Mesenchymal stem cell (in vitro differentiated cells and primary cell): ENCODE results near the gene CCDC150.
A peak's percentile ranks its signal among the peaks of the same experiment; 100 is the strongest.

ENCODE experiments used
- DNase-seq: peaks from one replicate; pipeline ENCODE4 v3.0.0-alpha.2; 2013
- H2AFZ ChIP-seq: one replicate; pipeline ENCODE4 v1.6.1; 2013; ENCODE audit warnings: low read depth, mild to moderate bottlenecking, control low read depth, inconsistent platforms, low read length, moderate library complexity
- H2AK5ac ChIP-seq: 2 replicates; pipeline ENCODE4 v1.6.1; 2013; ENCODE audit warnings: low read length, moderate library complexity, mild to moderate bottlenecking, inconsistent platforms; ENCODE audit not compliant: severe bottlenecking
- H2BK120ac ChIP-seq: one replicate; pipeline ENCODE4 v1.6.1; 2013; ENCODE audit warnings: low read depth, mild to moderate bottlenecking, inconsistent platforms, low read length, moderate library complexity
- H2BK12ac ChIP-seq, 2 experiments: one replicate each; pipeline ENCODE4 v1.6.1; 2013; ENCODE audit warnings: inconsistent platforms in 2 of 2, low read length in 2 of 2, mild to moderate bottlenecking in 2 of 2, moderate library complexity in 2 of 2, control low read depth in 1 of 2
- H2BK15ac ChIP-seq: one replicate; pipeline ENCODE4 v1.6.1; 2013; ENCODE audit warnings: mild to moderate bottlenecking, low read depth, inconsistent platforms; ENCODE audit not compliant: poor library complexity, severe bottlenecking
- H2BK5ac ChIP-seq: 2 replicates; pipeline ENCODE4 v1.6.1; 2013; ENCODE audit warnings: low read depth, mild to moderate bottlenecking, low read length, control low read depth, inconsistent platforms; ENCODE audit not compliant: poor library complexity, severe bottlenecking
- H3K14ac ChIP-seq, 2 experiments: one replicate each; pipeline ENCODE4 v1.6.1; 2013; ENCODE audit warnings: inconsistent platforms in 2 of 2, low read length in 2 of 2, control low read depth in 1 of 2, mild to moderate bottlenecking in 1 of 2, moderate library complexity in 1 of 2
- H3K18ac ChIP-seq, 2 experiments: one replicate each; pipeline ENCODE4 v1.6.1; 2013; ENCODE audit warnings: inconsistent platforms in 2 of 2, low read length in 2 of 2, control low read depth in 1 of 2, low read depth in 1 of 2, mild to moderate bottlenecking in 1 of 2
- H3K23ac ChIP-seq, 2 experiments: one replicate each; pipeline ENCODE4 v1.6.1; 2013; ENCODE audit warnings: inconsistent platforms in 2 of 2, low read length in 2 of 2, mild to moderate bottlenecking in 2 of 2, moderate library complexity in 2 of 2, control low read depth in 1 of 2
- H3K27ac ChIP-seq: 2 replicates; pipeline ENCODE4 v1.5.1; 2013; ENCODE audit warnings: mild to moderate bottlenecking, moderate library complexity, low read length, control low read depth, inconsistent platforms; ENCODE audit not compliant: poor library complexity, severe bottlenecking
- H3K27me3 ChIP-seq, 2 experiments: 2 replicates each; pipeline versions ENCODE4 v1.6.1 to v1.7.0; 2013; ENCODE audit warnings: low read length in 2 of 2, mild to moderate bottlenecking in 2 of 2, moderate library complexity in 2 of 2, control low read depth in 1 of 2, inconsistent platforms in 1 of 2; ENCODE audit not compliant: control insufficient read depth in 1 of 2, insufficient read depth in 1 of 2
- H3K36me3 ChIP-seq, 2 experiments: 2 replicates each; pipeline versions ENCODE4 v1.6.1 to v1.7.0; 2013; ENCODE audit warnings: low read length in 2 of 2, control low read depth in 1 of 2, inconsistent platforms in 1 of 2, low read depth in 1 of 2, mild to moderate bottlenecking in 1 of 2; ENCODE audit not compliant: insufficient read depth in 2 of 2, control insufficient read depth in 1 of 2
- H3K4ac ChIP-seq, 2 experiments: one replicate each; pipeline ENCODE4 v1.6.1; 2013; ENCODE audit warnings: inconsistent platforms in 2 of 2, low read length in 2 of 2, mild to moderate bottlenecking in 2 of 2, moderate library complexity in 2 of 2, control low read depth in 1 of 2, low read depth in 1 of 2
- H3K4me1 ChIP-seq: 2 replicates; pipeline ENCODE4 v1.6.1; 2013; ENCODE audit warnings: low read depth, low read length, control low read depth; ENCODE audit not compliant: control insufficient read depth, insufficient read depth
- H3K4me2 ChIP-seq: 2 replicates; pipeline ENCODE4 v1.6.1; 2013; ENCODE audit warnings: low read length, mild to moderate bottlenecking, inconsistent platforms; ENCODE audit not compliant: poor library complexity, severe bottlenecking
- H3K4me3 ChIP-seq, 2 experiments: 2 replicates each; pipeline versions ENCODE4 v1.5.1 to v1.7.0; 2013; ENCODE audit warnings: low read length in 2 of 2, mild to moderate bottlenecking in 2 of 2, control low read depth in 1 of 2, low read depth in 1 of 2; ENCODE audit not compliant: insufficient read depth in 1 of 2
- H3K79me1 ChIP-seq: replicated peaks from 2 replicates; pipeline ENCODE4 v1.6.1; 2013; ENCODE audit warnings: mild to moderate bottlenecking, control low read depth, low read length, inconsistent platforms; ENCODE audit not compliant: poor library complexity, severe bottlenecking
- H3K9ac ChIP-seq: 2 replicates; pipeline ENCODE4 v1.7.0; 2013; ENCODE audit warnings: mild to moderate bottlenecking, low read length, moderate library complexity
- H3K9me3 ChIP-seq: 2 replicates; pipeline ENCODE4 v1.7.0; 2013; ENCODE audit warnings: mild to moderate bottlenecking, low read length; ENCODE audit not compliant: control insufficient read depth
- H4K8ac ChIP-seq: one replicate; pipeline ENCODE4 v1.6.1; 2013; ENCODE audit warnings: inconsistent platforms, mild to moderate bottlenecking, low read length, moderate library complexity
- H4K91ac ChIP-seq: one replicate; pipeline ENCODE4 v1.6.1; 2013; ENCODE audit warnings: mild to moderate bottlenecking, low read length, inconsistent platforms
- WGBS: methylation state at CpG from one replicate; pipeline ENCODE4 v1.1.7; 2013; ENCODE audit warnings: mixed read lengths; 5-methylcytosine and 5-hydroxymethylcytosine counted together

The CCDC150 gene

DNA sequence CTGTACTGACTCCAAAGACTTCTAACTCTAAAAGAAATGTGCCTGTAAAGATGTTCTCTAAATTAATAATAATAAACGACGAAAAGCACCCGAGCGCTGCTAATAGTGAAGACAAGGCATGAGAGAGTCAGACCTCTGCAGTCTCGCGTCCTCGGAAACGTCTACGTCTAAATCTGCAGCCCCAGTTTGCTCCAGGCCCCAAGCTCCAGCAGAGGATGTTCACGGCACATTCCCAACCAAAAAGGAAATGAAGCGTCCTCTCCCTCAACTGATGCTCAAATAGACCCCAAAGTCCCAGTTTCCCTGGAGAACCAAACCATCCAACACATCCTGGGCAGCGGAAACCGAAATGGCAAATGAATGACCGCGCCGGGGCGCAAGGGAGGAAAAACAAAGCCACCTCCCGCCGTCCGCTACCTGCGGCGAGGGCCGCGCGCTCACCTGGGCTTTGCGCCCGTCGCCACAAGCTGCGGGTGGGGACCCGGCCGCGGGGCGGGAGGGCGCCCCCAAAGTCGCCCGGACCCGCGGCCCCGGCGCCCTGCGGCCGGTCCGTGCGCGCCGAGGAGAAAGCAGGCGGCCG lies 47.1 kb upstream of the CCDC150 start:
- peak overlapping the region in 1 of 2 experiments; percentile 17 for H3K4ac ChIP-seq
- DNase-seq: peak; percentile 60
- WGBS: 3% methylated on average over 23 of the region's 48 CpGs
- H3K9me3 ChIP-seq: no peaks in the 10 kb centered on the region
- no peak overlapping the region for H2BK5ac ChIP-seq
- H3K4me3 ChIP-seq: peak overlapping the region; percentile 82 to 93
- H3K4me1 ChIP-seq: peaks cover 5% of the 10 kb centered on the region
- H3K23ac ChIP-seq: no peak overlapping the region
- H3K9ac ChIP-seq: peak overlapping the region; percentile 79
- H4K91ac ChIP-seq: no peak overlapping the region
- H2BK120ac ChIP-seq: peak overlapping the region; percentile 95
- H2AK5ac ChIP-seq: no peak overlapping the region
- H2BK12ac ChIP-seq: no peak overlapping the region
- peak overlapping the region; percentile 72 for H2AFZ ChIP-seq
- no peak overlapping the region for H4K8ac ChIP-seq
- H3K27ac ChIP-seq: peak overlapping the region; percentile 45
- peak overlapping the region; percentile 99 for H3K4me2 ChIP-seq
- H3K27me3 ChIP-seq: peaks cover 0 to 20% of the 10 kb centered on the region in 2 experiments
- peak overlapping the region in 1 of 2 experiments; percentile 28 for H3K18ac ChIP-seq
- H3K36me3 ChIP-seq: peaks cover 0 to 3% of the 10 kb centered on the region in 2 experiments
- H3K79me1 ChIP-seq: peaks cover 7% of the 10 kb centered on the region
- peak overlapping the region; percentile 6 for H2BK15ac ChIP-seq
- H3K14ac ChIP-seq: no peak overlapping the region

DNA sequence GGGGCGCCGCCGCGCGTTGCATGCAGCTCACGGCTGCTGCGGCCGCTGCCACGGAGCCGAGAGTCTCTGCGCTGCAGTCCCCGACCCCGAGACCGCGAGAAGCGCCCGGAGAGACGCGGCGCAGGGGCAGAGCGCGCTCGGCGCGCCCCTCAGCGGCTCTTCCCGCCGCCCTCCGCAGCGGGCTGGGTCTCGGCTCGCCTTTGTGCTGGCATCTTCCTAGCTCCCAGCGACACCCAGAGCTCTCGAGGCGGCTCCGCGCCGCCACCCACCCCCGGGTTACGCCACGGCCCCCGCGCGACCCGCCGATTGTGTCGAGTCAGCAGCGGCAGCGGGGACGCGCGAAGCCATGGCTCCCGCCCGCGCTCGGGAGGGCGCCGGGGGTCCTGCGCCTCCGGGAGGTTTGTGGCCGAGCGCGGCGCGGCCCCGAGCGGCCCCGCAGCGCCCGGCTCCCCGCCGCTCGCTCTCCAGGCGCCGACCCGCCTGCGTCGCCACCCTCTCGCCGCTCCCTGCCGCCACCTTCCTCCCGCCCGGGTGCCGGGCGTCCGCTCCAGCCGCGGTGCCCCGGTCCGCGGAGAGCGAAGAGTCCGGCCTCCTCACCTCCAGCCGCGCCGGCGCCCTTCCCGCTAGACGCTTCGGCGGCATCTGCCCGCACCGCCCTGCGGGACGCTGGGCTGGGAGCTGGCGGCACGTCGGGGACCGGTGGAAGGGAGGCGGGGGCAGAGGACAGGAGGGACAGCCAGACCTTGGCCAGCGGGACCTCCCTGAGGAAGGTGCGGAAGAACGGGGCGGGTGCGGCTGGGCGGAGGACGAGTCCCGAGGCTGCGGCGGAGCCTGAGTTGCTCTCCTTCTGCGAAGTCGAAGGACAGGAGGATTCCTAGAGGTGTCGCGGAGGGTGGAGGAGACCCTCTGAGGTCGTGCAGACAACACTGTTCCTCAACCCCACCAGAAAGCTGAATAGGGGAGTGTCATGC lies 46.3 kb upstream of the CCDC150 start, which contains the start of gene HECW2:
Gene HECW2 (minus strand): TSS at position 644 of the 971 bp plus-strand sequence.
- Histone ChIP-seq H2AFZ (peak within 1 kb of the TSS; percentile 100), H3K9me3 (no peaks in the 10 kb centered on the region), H3K4me3 (peak within 1 kb of the TSS; percentile 82 to 93), H2BK15ac (peak within 1 kb of the TSS; percentile 6), H3K18ac (peak within 1 kb of the TSS; percentile 96), H3K4ac (peak within 1 kb of the TSS; percentile 91 to 97), H3K27me3 (peaks cover 0 to 20% of the 10 kb centered on the region in 2 experiments), H3K23ac (peak within 1 kb of the TSS in 1 of 2 experiments; percentile 95), H2BK5ac (no peak within 1 kb of the TSS), H2BK120ac (peak within 1 kb of the TSS; percentile 95), H3K9ac (peak within 1 kb of the TSS; percentile 79), H2BK12ac (peak within 1 kb of the TSS in 1 of 2 experiments; percentile 98), H3K14ac (peak within 1 kb of the TSS in 1 of 2 experiments; percentile 99), H3K4me2 (peak within 1 kb of the TSS; percentile 99), H4K8ac (peak within 1 kb of the TSS; percentile 96), H3K79me1 (peaks cover 7% of the 10 kb centered on the region), H2AK5ac (no peak within 1 kb of the TSS), H4K91ac (peak within 1 kb of the TSS; percentile 90), H3K27ac (peak within 1 kb of the TSS; percentile 45), H3K36me3 (peaks cover 0 to 3% of the 10 kb centered on the region in 2 experiments), H3K4me1 (peaks cover 5% of the 10 kb centered on the region)
- DNase-seq: peak; percentile 71
- WGBS: under 1% methylated on average over 74 of the region's 125 CpGs

DNA sequence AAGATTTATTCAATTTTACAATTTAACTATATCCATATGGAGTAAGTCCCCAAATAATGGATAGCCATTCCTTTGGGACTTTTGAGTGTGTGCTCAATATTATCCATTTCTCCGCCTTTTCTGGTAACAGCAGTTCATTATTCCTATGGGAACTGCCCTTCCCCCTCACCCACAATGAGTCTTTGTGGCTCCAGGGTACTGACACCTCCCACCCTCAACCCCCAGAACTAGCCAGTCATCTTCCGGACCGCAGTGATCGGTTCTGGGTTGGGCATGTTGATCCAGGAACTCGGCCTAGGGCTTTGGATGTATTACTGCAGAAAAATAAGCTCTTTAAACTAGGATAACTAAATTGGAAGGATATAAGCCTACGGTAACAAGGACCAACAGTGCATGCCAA lies 45.4 kb upstream of the CCDC150 start:
- Histone ChIP-seq H3K4me1 (peaks cover 5% of the 10 kb centered on the region), H2AK5ac (no peak overlapping the region), H4K8ac (no peak overlapping the region), H2BK12ac (peak overlapping the region in 1 of 2 experiments; percentile 54), H3K36me3 (peaks cover 0 to 3% of the 10 kb centered on the region in 2 experiments), H3K23ac (no peak overlapping the region), H2AFZ (no peak overlapping the region), H4K91ac (no peak overlapping the region), H3K18ac (no peak overlapping the region), H3K27me3 (peaks cover 0 to 20% of the 10 kb centered on the region in 2 experiments), H3K9ac (no peak overlapping the region), H2BK5ac (no peak overlapping the region), H3K14ac (no peak overlapping the region), H2BK15ac (no peak overlapping the region), H3K9me3 (no peaks in the 10 kb centered on the region), H3K4ac (no peak overlapping the region), H3K4me3 (no peak overlapping the region), H2BK120ac (no peak overlapping the region), H3K27ac (no peak overlapping the region), H3K4me2 (no peak overlapping the region), H3K79me1 (peaks cover 5% of the 10 kb centered on the region)
- 92% methylated on average over 6 of the region's 6 CpGs for WGBS
- no peak for DNase-seq

- Histone ChIP-seq H4K8ac (no peak overlapping the region), H2BK5ac (no peak overlapping the region), H3K4me1 (peaks cover 14% of the 10 kb centered on the region), H2BK12ac (no peak overlapping the region), H2BK120ac (no peak overlapping the region), H3K9ac (no peak overlapping the region), H3K27me3 (no peaks in the 10 kb centered on the region), H3K79me1 (no peaks in the 10 kb centered on the region), H2AFZ (no peak overlapping the region), H3K23ac (no peak overlapping the region), H3K4me2 (no peak overlapping the region), H3K36me3 (peaks cover 0 to 3% of the 10 kb centered on the region in 2 experiments), H2AK5ac (no peak overlapping the region), H3K27ac (no peak overlapping the region), H3K14ac (no peak overlapping the region), H2BK15ac (no peak overlapping the region), H3K4me3 (no peak overlapping the region), H4K91ac (no peak overlapping the region), H3K9me3 (no peaks in the 10 kb centered on the region), H3K4ac (no peak overlapping the region), H3K18ac (no peak overlapping the region)
- 63% methylated on average over 3 of the region's 6 CpGs for WGBS
- DNase-seq: no peak
Measured at GRCh38 chr2:196597531-196597930, 42.0 kb upstream of the CCDC150 start.
